22Rv1 (cell line): Measurements from ENCODE around the gene GRPEL2.

Source experiments
- ZFX ChIP-seq: fragments of 450-650 bp; IDR thresholded peaks from 2 replicates; pipeline ENCODE4 v1.6.1; 2017; ENCODE audit warnings: antibody characterized with exemption, borderline replicate concordance
- TF ChIP-seq, protein P1 (sequence below): fragments of 450-650 bp; IDR thresholded peaks from 2 replicates; pipeline ENCODE4 v1.5.1; 2017; ENCODE audit warnings: mild to moderate bottlenecking

GRCh38 chr5:149344151-149344550, 1.1 kb upstream of the GRPEL2 start:
- TF ChIP-seq, protein P1, sequence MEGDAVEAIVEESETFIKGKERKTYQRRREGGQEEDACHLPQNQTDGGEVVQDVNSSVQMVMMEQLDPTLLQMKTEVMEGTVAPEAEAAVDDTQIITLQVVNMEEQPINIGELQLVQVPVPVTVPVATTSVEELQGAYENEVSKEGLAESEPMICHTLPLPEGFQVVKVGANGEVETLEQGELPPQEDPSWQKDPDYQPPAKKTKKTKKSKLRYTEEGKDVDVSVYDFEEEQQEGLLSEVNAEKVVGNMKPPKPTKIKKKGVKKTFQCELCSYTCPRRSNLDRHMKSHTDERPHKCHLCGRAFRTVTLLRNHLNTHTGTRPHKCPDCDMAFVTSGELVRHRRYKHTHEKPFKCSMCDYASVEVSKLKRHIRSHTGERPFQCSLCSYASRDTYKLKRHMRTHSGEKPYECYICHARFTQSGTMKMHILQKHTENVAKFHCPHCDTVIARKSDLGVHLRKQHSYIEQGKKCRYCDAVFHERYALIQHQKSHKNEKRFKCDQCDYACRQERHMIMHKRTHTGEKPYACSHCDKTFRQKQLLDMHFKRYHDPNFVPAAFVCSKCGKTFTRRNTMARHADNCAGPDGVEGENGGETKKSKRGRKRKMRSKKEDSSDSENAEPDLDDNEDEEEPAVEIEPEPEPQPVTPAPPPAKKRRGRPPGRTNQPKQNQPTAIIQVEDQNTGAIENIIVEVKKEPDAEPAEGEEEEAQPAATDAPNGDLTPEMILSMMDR, result no peak
- no peak for TF ChIP-seq ZFX
